K562 (cell line): ENCODE results near the gene TBC1D20. TPM values are rescaled to one million over a fixed set of nuclear protein-coding genes. Genes with fewer than 3 reads are reported as not detected.
"Not testable (repeated sequence)": the region's sequence is repeated elsewhere in the genome, so short reads cannot be mapped to it uniquely, and the experiment has no call there.

Source experiments
- ATAC-seq: fragments of 200-7000 bp; cut with Tn5 transposase; 3 replicates; pipeline ENCODE4 v1.9.1; 2020; ENCODE audit warnings: moderate library complexity
- BruUV-seq: library from RNA; stranded (reverse); fragments of 400-500 nt; replicated peaks from 2 replicates; lab custom pipeline; 2021; lab: Mats Ljungman, UMichigan
- CTCF ChIA-PET: fragments of 300-600 bp; formaldehyde crosslinking; extraction: SDS; loops from one replicate; lab custom pipeline; 2021; ENCODE audit warnings: low intra/inter-chr PET ratio; lab: Yijun Ruan, JAX
- POLR2A ChIA-PET: fragments of 300-600, 350-650 bp; sonication (Branson Sonifier 250); formaldehyde crosslinking; extraction: SDS; loops from one replicate; lab custom pipeline; 2021; ENCODE audit warnings: antibody characterized with exemption, inconsistent platforms; lab: Yijun Ruan, JAX
- DNase-seq, 4 experiments: peaks; one replicate each; pipeline versions ENCODE4 v3.0.0 to v3.0.0-alpha.2; 2011 to 2018; ENCODE audit warnings: low spot score in 3 of 4, mixed read lengths in 3 of 4; ENCODE audit errors: extremely low read depth in 1 of 4
- FAIRE-seq: peaks from 2 replicates; lab custom pipeline; 2011; peaks lifted over from hg19 to GRCh38; lab: Jason Lieb, UNC
- H2AFZ ChIP-seq: 2 replicates; pipeline ENCODE4 v1.6.0; 2011; ENCODE audit warnings: low read depth, low read length, control low read depth, inconsistent platforms
- H3K27ac ChIP-seq: fragments of 200-600 bp; 3 replicates; pipeline ENCODE4 v1.8.0; 2011; ENCODE audit warnings: low read depth, mild to moderate bottlenecking, control low read depth, inconsistent platforms, low read length, moderate library complexity, mixed read lengths; ENCODE audit errors: extremely low read depth
- H3K27me3 ChIP-seq, 2 experiments: fragments of 300-600 bp in 1 of 2; 2 replicates in 1 of 2; 3 replicates in 1 of 2; pipeline versions ENCODE4 v1.6.0 to v1.8.0; 2011; ENCODE audit warnings: inconsistent platforms in 2 of 2, low read length in 2 of 2, mild to moderate bottlenecking in 1 of 2, mixed read lengths in 1 of 2, moderate library complexity in 1 of 2; ENCODE audit not compliant: control insufficient read depth in 2 of 2, insufficient read depth in 2 of 2
- H3K36me3 ChIP-seq: fragments of 300-600 bp; 3 replicates; pipeline ENCODE4 v1.8.0; 2011; ENCODE audit warnings: mild to moderate bottlenecking, low read length, inconsistent platforms; ENCODE audit not compliant: control insufficient read depth, insufficient read depth
- H3K4me1 ChIP-seq, 2 experiments: fragments of 200-600 bp in 1 of 2; replicated peaks in 1 of 2; 2 replicates in 1 of 2; 3 replicates in 1 of 2; pipeline versions ENCODE4 v1.5.1 to v1.8.0; 2011; ENCODE audit warnings: inconsistent platforms in 2 of 2, low read length in 2 of 2, mild to moderate bottlenecking in 1 of 2, mixed read lengths in 1 of 2, moderate library complexity in 1 of 2; ENCODE audit not compliant: control insufficient read depth in 2 of 2, insufficient read depth in 2 of 2
- H3K4me2 ChIP-seq: 2 replicates; pipeline ENCODE4 v1.6.1; 2011; ENCODE audit warnings: low read length, control low read depth, inconsistent platforms, mixed read lengths; ENCODE audit not compliant: insufficient read depth
- H3K4me3 ChIP-seq: fragments of 200-600 bp; sonication (generic), shearing (Covaris generic); 2 replicates; pipeline ENCODE4 v1.5.1; 2016; ENCODE audit warnings: control low read depth, inconsistent platforms
- H3K79me2 ChIP-seq: fragments of 200-600 bp; 3 replicates; pipeline ENCODE4 v1.8.0; 2011; ENCODE audit warnings: low read length, inconsistent platforms; ENCODE audit not compliant: control insufficient read depth, insufficient read depth
- H3K9ac ChIP-seq, 2 experiments: 2 replicates each; pipeline versions ENCODE4 v1.6.0 to v1.6.1; 2011; ENCODE audit warnings: low read depth in 2 of 2, low read length in 2 of 2, control low read depth in 1 of 2, inconsistent platforms in 1 of 2, mild to moderate bottlenecking in 1 of 2, mixed read lengths in 1 of 2; ENCODE audit not compliant: insufficient read depth in 1 of 2
- H3K9me1 ChIP-seq: one replicate; pipeline ENCODE4 v1.6.0; 2011; ENCODE audit warnings: inconsistent platforms, mild to moderate bottlenecking, low read length, moderate library complexity; ENCODE audit not compliant: control insufficient read depth, insufficient read depth
- H3K9me3 ChIP-seq: replicated peaks from 2 replicates; pipeline ENCODE4 v1.5.1; 2011; ENCODE audit warnings: low read depth, low read length, inconsistent platforms; ENCODE audit not compliant: control insufficient read depth, insufficient read depth
- H4K20me1 ChIP-seq: replicated peaks from 2 replicates; pipeline ENCODE4 v1.6.1; 2011; ENCODE audit warnings: low read length, inconsistent platforms, mixed read lengths; ENCODE audit not compliant: control insufficient read depth, insufficient read depth
- KLF1 ChIP-seq: fragments of 450-650 bp; IDR thresholded peaks from 2 replicates; pipeline ENCODE4 v1.6.1; 2016; ENCODE audit warnings: missing genetic modification characterization, missing compliant biosample characterization
- L3MBTL2 ChIP-seq: fragments of 450-650 bp; IDR thresholded peaks from 2 replicates; pipeline ENCODE4 v1.6.1; 2016; ENCODE audit warnings: mild to moderate bottlenecking, moderate library complexity
- MAFF ChIP-seq: IDR thresholded peaks from 2 replicates; pipeline ENCODE4 v1.6.1; 2012; ENCODE audit warnings: low read length, improper control_type of control experiment
- MYC ChIP-seq, 2 experiments: fragments of 250-450 bp in 1 of 2; sonication (Bioruptor Pico) in 1 of 2; IDR thresholded peaks; 2 replicates each; pipeline versions ENCODE4 v1.5.1 to v1.6.1; 2012 to 2021; ENCODE audit warnings: low read depth in 2 of 2, borderline replicate concordance in 1 of 2, improper control_type of control experiment in 1 of 2, low read length in 1 of 2, mild to moderate bottlenecking in 1 of 2, moderate library complexity in 1 of 2
- NRF1 ChIP-seq, 2 experiments: fragments of 450-650 bp; IDR thresholded peaks in 1 of 2; conservative IDR thresholded peaks in 1 of 2; 2 replicates each; pipeline ENCODE4 v1.6.1; 2014; ENCODE audit warnings: mild to moderate bottlenecking in 2 of 2
- SMAD1 ChIP-seq: fragments of 150-350 bp; IDR thresholded peaks from 2 replicates; pipeline ENCODE4 v1.6.1; 2014; ENCODE audit warnings: low read length, low read depth; ENCODE audit not compliant: partially characterized antibody
- SP1 ChIP-seq: sonication (generic); formaldehyde crosslinking; IDR thresholded peaks from 2 replicates; pipeline ENCODE4 v1.8.1; 2022; ENCODE audit warnings: mild to moderate bottlenecking, missing genetic modification reagents
- ZKSCAN3 ChIP-seq: fragments of 250-450 bp; sonication (Bioruptor Pico); IDR thresholded peaks from 2 replicates; pipeline ENCODE4 v1.4.0; 2020
- ZNF12 ChIP-seq: sonication (generic); formaldehyde crosslinking; IDR thresholded peaks from 2 replicates; pipeline ENCODE4 v1.4.0; 2020; ENCODE audit warnings: mild to moderate bottlenecking, missing genetic modification reagents
- ZNF318 ChIP-seq, 2 experiments: fragments of 450-650 bp; IDR thresholded peaks; 2 replicates each; pipeline ENCODE4 v1.6.1; 2016; ENCODE audit warnings: mild to moderate bottlenecking in 2 of 2, borderline replicate concordance in 1 of 2, low read depth in 1 of 2, moderate library complexity in 1 of 2
- ZNF431 ChIP-seq: sonication (generic); formaldehyde crosslinking; IDR thresholded peaks from 2 replicates; pipeline ENCODE4 v1.8.0; 2022; ENCODE audit warnings: mild to moderate bottlenecking, missing genetic modification reagents
- WGBS: fragments of 100-300 bp; shearing (Covaris generic); methylation state at CpG from one replicate; pipeline ENCODE4 v1.1.6; 2016; ENCODE audit warnings: low coverage, mixed read lengths; ENCODE audit not compliant: insufficient coverage; ENCODE audit errors: missing lambda C conversion rate; 5-methylcytosine and 5-hydroxymethylcytosine counted together
- in situ Hi-C: fragments of 300-500 bp; cut with MboI; formaldehyde crosslinking; loops from 4 replicates; pipeline ENCODE4 v1.15.0; 2018; ENCODE audit warnings: inconsistent platforms, mixed read lengths
- intact Hi-C: fragments of 100-400 bp; cut with micrococcal nuclease; formaldehyde crosslinking; loops from 2 replicates; pipeline ENCODE4 v1.14.2; 2022
- polyA plus RNA-seq, 8 experiments: library from polyadenylated mRNA; depleted of rRNA in 4 of 8; stranded (reverse) in 5 of 8; unstranded in 3 of 8; fragments of >200 nt; fragmentation: Nextera tagmentation in 2 of 8; fragmentation: Illumina TruSeq in 1 of 8; extraction: Ambion mirVana in 2 of 8; extraction: Trizol in 1 of 8; gene quantifications; 2 replicates each; pipeline versions ENCODE4 v1.2.1 to v1.2.3, GENCODE V29; 2011 to 2014; ENCODE audit warnings: inconsistent platforms in 1 of 8, missing spikeins in 1 of 8
- total RNA-seq, 7 experiments: library from RNA; depleted of rRNA in 6 of 7; stranded (reverse); fragments of >200 nt in 6 of 7; fragmentation: Illumina TruSeq in 2 of 7; extraction: Trizol in 2 of 7; gene quantifications; 2 replicates each; pipeline versions ENCODE4 v1.2.1 to v1.2.3, GENCODE V29; 2011 to 2021; ENCODE audit warnings: low replicate concordance in 1 of 7

Gene TBC1D20
- total and polyA plus RNA-seq, 9 of the 15 experiments (the other 6 are each of a cell fraction or from before 2014, with no cell fraction given) = 7.0 to 25.3 (median 15.1) TPM

GRCh38 chr20:462199-462991 is at the start of gene TBC1D20 (continued):
- peak; percentile 38; the same call in 1 of the 2 replicates for TF ChIP-seq MYC (IDR thresholded peaks at IDR 0.05; ENCODE audit: low read depth, low read length)
- TF ChIP-seq MYC (CRISPR knock-in tag; IDR thresholded peaks at IDR 0.05; ENCODE audit: borderline replicate concordance, low read depth) = no peak
- 0 out of 2 replicates have a peak, but pooled peaks have one; percentile 35 for TF ChIP-seq SP1 (CRISPR knock-in tag)
- peak; percentile 89 for TF ChIP-seq L3MBTL2
- TF ChIP-seq ZKSCAN3 = no peak
- no peak for TF ChIP-seq ZNF12 (CRISPR knock-in tag)
- 0 out of 2 replicates have a peak, but pooled peaks have one; percentile 40 for TF ChIP-seq KLF1 (tag)
- no peak for TF ChIP-seq ZNF318 (IDR thresholded peaks at IDR 0.05; ENCODE audit: borderline replicate concordance in 1 of 2, low read depth in 1 of 2)
- TF ChIP-seq NRF1 (conservative IDR thresholded peaks at IDR 0.05 in 1 of 2, IDR thresholded peaks at IDR 0.05 in 1 of 2) = peak; percentile 87 to 91
- TF ChIP-seq MAFF = peak; percentile 50; the same call in 1 of the 2 replicates
- peak; percentile 22 for TF ChIP-seq SMAD1
- no peak for TF ChIP-seq ZNF431 (CRISPR knock-in tag)

GRCh38 chr20:510328-511057 is 48.2 kb upstream of the TBC1D20 start:
- BruUV-seq, H3K27ac ChIP-seq, H3K27me3 ChIP-seq, H3K4me1 ChIP-seq, intact Hi-C loops, H3K4me3 ChIP-seq, in situ Hi-C loops, H3K4me2 ChIP-seq, FAIRE-seq, H3K9ac ChIP-seq, H3K9me1 ChIP-seq, H2AFZ ChIP-seq, ATAC-seq, DNase-seq, H3K9me3 ChIP-seq: not testable (repeated sequence)
- Histone ChIP-seq H3K79me2 (peaks cover 91% of the 10 kb centered on the region), H3K36me3 (peaks cover 70% of the 10 kb centered on the region), H4K20me1 (peaks cover 16% of the 10 kb centered on the region)
- POLR2A ChIA-PET = interaction anchor here (0.6 to 1.3 kb wide), 4 partner anchors 16 to 65 kb away, joined by 3 to 6 read pairs (median 4); no protein-coding TSS in a partner anchor
- CTCF ChIA-PET = interaction anchor here (0.6 kb wide), 1 partner anchor 24 kb away, joined by 7 read pairs; no protein-coding TSS in a partner anchor
- WGBS = 82% methylated on average over 9 of the region's 9 CpGs
